Putamen (tissue), 1 donor: Measurements from ENCODE around the gene NCOA7.

ENCODE experiments used
- DNase-seq: peaks from one replicate; pipeline ENCODE4 v3.0.0-alpha.2; 2016; ENCODE audit warnings: low spot score

NCOA7 gene

GRCh38 chr6:125974214-125974866 lies 183.6 kb downstream of the NCOA7 start:
- DNase-seq = peak; percentile 49

DNA sequence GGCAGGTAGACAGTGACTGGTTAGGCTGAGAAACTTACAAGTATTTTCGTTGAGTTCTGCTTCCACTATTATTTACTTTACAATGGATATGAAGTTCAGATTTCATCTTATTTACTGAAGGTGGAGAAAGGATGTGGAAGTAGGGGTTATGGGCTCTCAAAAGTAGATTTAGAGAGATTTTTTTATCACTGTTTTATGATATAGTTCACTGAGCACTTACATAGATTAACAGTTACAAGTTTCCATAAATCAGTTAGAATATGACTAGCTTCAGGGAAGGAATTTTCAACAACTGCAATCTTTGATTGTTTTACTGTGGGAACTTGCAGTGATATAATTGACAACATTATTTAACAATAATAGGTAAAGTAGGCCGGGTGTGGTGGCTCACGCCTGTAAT lies 188.3 kb downstream of the NCOA7 start:
- DNase-seq = no peak
